ENCODE data around the gene SFMBT2.

The SFMBT2 gene

DNA sequence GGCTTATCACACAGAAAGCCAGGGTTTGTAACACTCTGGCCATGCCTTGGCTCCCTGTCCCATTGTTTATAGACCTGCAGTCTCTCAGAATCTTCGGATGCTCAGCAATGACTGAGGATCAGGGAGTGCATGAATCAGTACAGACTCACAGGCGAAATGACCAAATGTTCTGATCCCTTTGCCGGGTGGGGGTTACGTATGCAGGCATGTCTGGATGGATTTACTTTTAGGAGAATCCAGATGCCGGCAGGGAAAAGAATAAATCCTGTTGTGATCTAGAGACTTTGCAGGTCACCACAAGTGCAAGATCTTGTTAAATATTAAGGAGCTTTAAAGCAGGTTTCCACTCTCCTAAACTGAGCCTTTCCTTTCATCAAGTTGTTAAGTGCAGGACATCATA lies 149.5 kb downstream of the SFMBT2 start:
- Histone ChIP-seq H3K4me3 (ENCODE audit: low read length) (no peak overlapping the region), H3K27ac (ENCODE audit: low read length) (no peak overlapping the region), H3K4me1 (ENCODE audit: low read length) (peaks cover 20% of the 10 kb centered on the region), H3K27me3 (ENCODE audit: low read depth, low read length) (no peaks in the 10 kb centered on the region), H3K9ac (ENCODE audit: low read length) (no peak overlapping the region), H3K9me3 (ENCODE audit: insufficient read depth, low read length) (no peaks in the 10 kb centered on the region), H3K4me2 (ENCODE audit: low read length) (no peak overlapping the region), H3K36me3 (replicated peaks; ENCODE audit: low read depth, low read length) (peaks cover 3% of the 10 kb centered on the region), H3K79me2 (ENCODE audit: low read length) (peaks cover 6% of the 10 kb centered on the region; the same call in 1 of the 2 replicates), H2AFZ (ENCODE audit: low read depth, low read length) (no peak overlapping the region), H4K20me1 (ENCODE audit: insufficient read depth, low read length) (peaks cover 3% of the 10 kb centered on the region; the same call in 1 of the 2 replicates)
- TF ChIP-seq EZH2phosphoT487 (IDR thresholded peaks at IDR 0.05; ENCODE audit: low read depth), result no peak
- TF ChIP-seq, protein P1, sequence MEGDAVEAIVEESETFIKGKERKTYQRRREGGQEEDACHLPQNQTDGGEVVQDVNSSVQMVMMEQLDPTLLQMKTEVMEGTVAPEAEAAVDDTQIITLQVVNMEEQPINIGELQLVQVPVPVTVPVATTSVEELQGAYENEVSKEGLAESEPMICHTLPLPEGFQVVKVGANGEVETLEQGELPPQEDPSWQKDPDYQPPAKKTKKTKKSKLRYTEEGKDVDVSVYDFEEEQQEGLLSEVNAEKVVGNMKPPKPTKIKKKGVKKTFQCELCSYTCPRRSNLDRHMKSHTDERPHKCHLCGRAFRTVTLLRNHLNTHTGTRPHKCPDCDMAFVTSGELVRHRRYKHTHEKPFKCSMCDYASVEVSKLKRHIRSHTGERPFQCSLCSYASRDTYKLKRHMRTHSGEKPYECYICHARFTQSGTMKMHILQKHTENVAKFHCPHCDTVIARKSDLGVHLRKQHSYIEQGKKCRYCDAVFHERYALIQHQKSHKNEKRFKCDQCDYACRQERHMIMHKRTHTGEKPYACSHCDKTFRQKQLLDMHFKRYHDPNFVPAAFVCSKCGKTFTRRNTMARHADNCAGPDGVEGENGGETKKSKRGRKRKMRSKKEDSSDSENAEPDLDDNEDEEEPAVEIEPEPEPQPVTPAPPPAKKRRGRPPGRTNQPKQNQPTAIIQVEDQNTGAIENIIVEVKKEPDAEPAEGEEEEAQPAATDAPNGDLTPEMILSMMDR (IDR thresholded peaks at IDR 0.05; ENCODE audit: low read depth, low read length), result no peak

- Histone ChIP-seq H3K4me3 (ENCODE audit: low read length) (no peak overlapping the region), H4K20me1 (ENCODE audit: insufficient read depth, low read length) (peaks cover 3% of the 10 kb centered on the region; the same call in 1 of the 2 replicates), H3K9me3 (ENCODE audit: insufficient read depth, low read length) (no peaks in the 10 kb centered on the region), H3K9ac (ENCODE audit: low read length) (no peak overlapping the region), H3K4me1 (ENCODE audit: low read length) (peaks cover 20% of the 10 kb centered on the region), H3K27ac (ENCODE audit: low read length) (no peak overlapping the region), H3K36me3 (replicated peaks; ENCODE audit: low read depth, low read length) (peaks cover 3% of the 10 kb centered on the region), H3K27me3 (ENCODE audit: low read depth, low read length) (no peaks in the 10 kb centered on the region), H3K79me2 (ENCODE audit: low read length) (peaks cover 6% of the 10 kb centered on the region; the same call in 1 of the 2 replicates), H2AFZ (ENCODE audit: low read depth, low read length) (no peak overlapping the region), H3K4me2 (ENCODE audit: low read length) (0 out of 2 replicates have a peak overlapping the region, but pooled peaks have one; percentile 15)
- TF ChIP-seq, protein P1 (IDR thresholded peaks at IDR 0.05; ENCODE audit: low read depth, low read length), result no peak
- TF ChIP-seq EZH2phosphoT487 (IDR thresholded peaks at IDR 0.05; ENCODE audit: low read depth), result no peak
Observed at GRCh38 chr10:7260912-7261311, 149.9 kb downstream of the SFMBT2 start.

- peaks cover 3% of the 10 kb centered on the region for H3K36me3 ChIP-seq (replicated peaks; ENCODE audit: low read depth, low read length)
- H3K4me1 ChIP-seq (ENCODE audit: low read length), result peaks cover 20% of the 10 kb centered on the region
- no peak overlapping the region for H3K4me3 ChIP-seq (ENCODE audit: low read length)
- no peak overlapping the region for H2AFZ ChIP-seq (ENCODE audit: low read depth, low read length)
- H3K27ac ChIP-seq (ENCODE audit: low read length), result no peak overlapping the region
- peak overlapping the region; percentile 15; the same call in 1 of the 2 replicates for H3K4me2 ChIP-seq (ENCODE audit: low read length)
- H3K9me3 ChIP-seq (ENCODE audit: insufficient read depth, low read length), result no peaks in the 10 kb centered on the region
- no peak for TF ChIP-seq EZH2phosphoT487 (IDR thresholded peaks at IDR 0.05; ENCODE audit: low read depth)
- TF ChIP-seq, protein P1 (IDR thresholded peaks at IDR 0.05; ENCODE audit: low read depth, low read length), result peak; percentile 57
- peaks cover 3% of the 10 kb centered on the region; the same call in 1 of the 2 replicates for H4K20me1 ChIP-seq (ENCODE audit: insufficient read depth, low read length)
- no peaks in the 10 kb centered on the region for H3K27me3 ChIP-seq (ENCODE audit: low read depth, low read length)
- H3K9ac ChIP-seq (ENCODE audit: low read length), result no peak overlapping the region
- H3K79me2 ChIP-seq (ENCODE audit: low read length), result peaks cover 6% of the 10 kb centered on the region; the same call in 1 of the 2 replicates
Observed at GRCh38 chr10:7260412-7260900, 150.4 kb downstream of the SFMBT2 start.

DNA sequence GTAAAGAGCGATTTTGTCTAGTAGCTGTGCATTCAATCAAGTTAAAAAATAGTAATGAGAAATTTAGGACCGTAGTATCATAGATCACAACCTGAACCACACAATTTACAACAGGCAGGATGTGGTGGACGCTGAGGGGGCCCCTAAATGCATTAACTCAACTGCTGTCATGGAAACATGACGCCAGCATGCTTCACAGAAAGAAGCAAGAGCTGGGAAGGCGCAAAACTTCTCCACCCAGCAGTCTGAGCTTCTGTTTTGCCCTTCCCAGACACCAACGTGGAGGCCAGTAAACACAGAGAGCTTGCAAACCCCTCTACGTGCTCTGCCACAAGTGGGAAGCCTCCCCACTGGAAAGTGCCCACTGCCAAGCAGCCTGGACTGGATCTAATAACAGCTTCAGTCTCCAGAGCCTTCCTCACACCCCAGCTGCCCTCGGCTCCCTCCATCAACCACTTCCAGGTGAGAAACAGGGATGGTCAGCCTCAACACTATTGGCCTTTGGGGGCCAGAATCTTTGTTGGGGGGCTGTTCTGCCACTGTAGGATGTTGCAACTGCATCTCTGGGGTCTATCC lies 151.8 kb downstream of the SFMBT2 start:
- no peaks in the 10 kb centered on the region for H3K9me3 ChIP-seq (ENCODE audit: insufficient read depth, low read length)
- peaks cover 3% of the 10 kb centered on the region for H3K36me3 ChIP-seq (replicated peaks; ENCODE audit: low read depth, low read length)
- no peak overlapping the region for H3K4me2 ChIP-seq (ENCODE audit: low read length)
- H3K9ac ChIP-seq (ENCODE audit: low read length), result no peak overlapping the region
- no peak for TF ChIP-seq EZH2phosphoT487 (IDR thresholded peaks at IDR 0.05; ENCODE audit: low read depth)
- TF ChIP-seq, protein P1 (IDR thresholded peaks at IDR 0.05; ENCODE audit: low read depth, low read length), result no peak
- no peak overlapping the region for H3K27ac ChIP-seq (ENCODE audit: low read length)
- no peaks in the 10 kb centered on the region for H3K27me3 ChIP-seq (ENCODE audit: low read depth, low read length)
- H3K4me1 ChIP-seq (ENCODE audit: low read length), result peaks cover 20% of the 10 kb centered on the region
- no peak overlapping the region for H3K4me3 ChIP-seq (ENCODE audit: low read length)
- H3K79me2 ChIP-seq (ENCODE audit: low read length), result peaks cover 6% of the 10 kb centered on the region; the same call in 1 of the 2 replicates
- no peak overlapping the region for H2AFZ ChIP-seq (ENCODE audit: low read depth, low read length)
- peaks cover 3% of the 10 kb centered on the region; the same call in 1 of the 2 replicates for H4K20me1 ChIP-seq (ENCODE audit: insufficient read depth, low read length)
